IMR-90 (cell line): ENCODE data around the gene PTCH2. TPM values are rescaled to one million over a fixed set of nuclear protein-coding genes. Genes with fewer than 3 reads are reported as not detected.

Experiments used
- ATAC-seq: fragments of 200-7000 bp; cut with Tn5 transposase; 2 replicates; pipeline ENCODE4 v1.9.1; 2020; ENCODE audit warnings: low read depth, mild to moderate bottlenecking, moderate library complexity
- BruUV-seq: library from RNA; stranded (reverse); fragments of 400-500 nt; replicated peaks from 2 replicates; lab custom pipeline; 2021; lab: Mats Ljungman, UMichigan
- CTCF ChIA-PET: fragments of 300-600 bp; formaldehyde crosslinking; extraction: SDS; loops from one replicate; lab custom pipeline; 2021; ENCODE audit warnings: antibody characterized with exemption; lab: Yijun Ruan, JAX
- POLR2A ChIA-PET: fragments of 300-600 bp; sonication (Branson Sonifier 250); formaldehyde crosslinking; loops from one replicate; lab custom pipeline; 2022; ENCODE audit warnings: antibody characterized with exemption; ENCODE audit not compliant: unreplicated experiment; lab: Charles Lee
- DNase-seq: peaks from one replicate; pipeline ENCODE4 v3.0.0; 2013
- H2AFZ ChIP-seq: replicated peaks from 2 replicates; pipeline ENCODE3; 2013; ENCODE audit warnings: low read length, mild to moderate bottlenecking; ENCODE audit not compliant: poor library complexity
- H2AK5ac ChIP-seq: 2 replicates; pipeline ENCODE4 v1.6.1; 2013; ENCODE audit warnings: low read depth, low read length, inconsistent platforms
- H2AK9ac ChIP-seq: replicated peaks from 2 replicates; pipeline ENCODE3; 2013; ENCODE audit warnings: mild to moderate bottlenecking, low read depth, low read length, moderate library complexity; ENCODE audit not compliant: poor library complexity
- H2BK120ac ChIP-seq: 2 replicates; pipeline ENCODE4 v1.6.1; 2013; ENCODE audit warnings: low read depth, low read length, inconsistent platforms
- H2BK15ac ChIP-seq: 3 replicates; pipeline ENCODE4 v1.6.1; 2013; ENCODE audit warnings: low read depth, low read length, inconsistent platforms
- H2BK20ac ChIP-seq: 2 replicates; pipeline ENCODE4 v1.6.1; 2013; ENCODE audit warnings: low read depth, mild to moderate bottlenecking, inconsistent platforms, low read length, moderate library complexity
- H2BK5ac ChIP-seq: 2 replicates; pipeline ENCODE4 v1.6.1; 2013; ENCODE audit warnings: mild to moderate bottlenecking, low read depth, low read length, inconsistent platforms; ENCODE audit not compliant: poor library complexity, severe bottlenecking
- H3K14ac ChIP-seq: replicated peaks from 2 replicates; pipeline ENCODE4 v1.6.1; 2013; ENCODE audit warnings: low read depth, low read length, inconsistent platforms
- H3K18ac ChIP-seq: 2 replicates; pipeline ENCODE4 v1.6.1; 2013; ENCODE audit warnings: low read depth, low read length, control low read depth
- H3K23ac ChIP-seq: 2 replicates; pipeline ENCODE4 v1.6.1; 2013; ENCODE audit warnings: low read depth, low read length, inconsistent platforms
- H3K27ac ChIP-seq: 2 replicates; pipeline ENCODE4 v1.5.1; 2013; ENCODE audit warnings: mild to moderate bottlenecking, control low read depth, low read length; ENCODE audit not compliant: insufficient read depth
- H3K27me3 ChIP-seq: 2 replicates; pipeline ENCODE4 v1.6.1; 2013; ENCODE audit warnings: low read length; ENCODE audit not compliant: control insufficient read depth, insufficient read depth
- H3K36me3 ChIP-seq: 2 replicates; pipeline ENCODE4 v1.6.1; 2013; ENCODE audit warnings: low read length, mixed read lengths; ENCODE audit not compliant: control insufficient read depth, insufficient read depth
- H3K4ac ChIP-seq: 2 replicates; pipeline ENCODE4 v1.6.1; 2013; ENCODE audit warnings: low read depth, low read length, inconsistent platforms
- H3K4me1 ChIP-seq: 2 replicates; pipeline ENCODE4 v1.6.1; 2013; ENCODE audit warnings: low read length, mixed read lengths; ENCODE audit not compliant: control insufficient read depth, insufficient read depth
- H3K4me2 ChIP-seq: 2 replicates; pipeline ENCODE4 v1.6.1; 2013; ENCODE audit warnings: low read depth, mild to moderate bottlenecking, control low read depth, low read length, moderate library complexity
- H3K4me3 ChIP-seq: 2 replicates; pipeline ENCODE4 v1.5.1; 2013; ENCODE audit warnings: low read depth, mild to moderate bottlenecking, control low read depth, low read length, moderate library complexity; ENCODE audit not compliant: insufficient read depth
- H3K56ac ChIP-seq: 2 replicates; pipeline ENCODE4 v1.6.1; 2013; ENCODE audit warnings: low read length, inconsistent platforms; ENCODE audit not compliant: insufficient read depth; ENCODE audit errors: extremely low read depth
- H3K79me1 ChIP-seq, 2 experiments: 2 replicates each; pipeline ENCODE4 v1.6.1; 2013; ENCODE audit warnings: low read length in 2 of 2, inconsistent platforms in 1 of 2, low read depth in 1 of 2
- H3K9ac ChIP-seq: 2 replicates; pipeline ENCODE4 v1.6.1; 2013; ENCODE audit warnings: low read depth, low read length, control low read depth
- H3K9me1 ChIP-seq: 2 replicates; pipeline ENCODE4 v1.6.1; 2013; ENCODE audit warnings: low read length, inconsistent platforms; ENCODE audit not compliant: insufficient read depth
- H3K9me3 ChIP-seq: 2 replicates; pipeline ENCODE4 v1.6.1; 2013; ENCODE audit warnings: low read length; ENCODE audit not compliant: control insufficient read depth, insufficient read depth
- H4K20me1 ChIP-seq: 2 replicates; pipeline ENCODE4 v1.6.1; 2013; ENCODE audit warnings: low read length, inconsistent platforms; ENCODE audit not compliant: insufficient read depth
- H4K5ac ChIP-seq: 2 replicates; pipeline ENCODE4 v1.6.1; 2013; ENCODE audit warnings: mild to moderate bottlenecking, low read depth, low read length, control low read depth
- H4K8ac ChIP-seq, 2 experiments: 2 replicates each; pipeline ENCODE4 v1.6.1; 2013; ENCODE audit warnings: low read depth in 2 of 2, low read length in 2 of 2, control low read depth in 1 of 2, inconsistent platforms in 1 of 2
- H4K91ac ChIP-seq: 2 replicates; pipeline ENCODE4 v1.6.1; 2013; ENCODE audit warnings: low read depth, low read length, inconsistent platforms; ENCODE audit not compliant: insufficient read depth
- BHLHE40 ChIP-seq: fragments of 150-350 bp; IDR thresholded peaks from 2 replicates; pipeline ENCODE4 v1.6.1; 2016; ENCODE audit warnings: mild to moderate bottlenecking, low read depth, low read length
- CHD1 ChIP-seq: IDR thresholded peaks from 2 replicates; pipeline ENCODE4 v1.6.1; 2012; ENCODE audit warnings: low read depth, low read length, improper control_type of control experiment
- NFE2L2 ChIP-seq: fragments of 150-350 bp; IDR thresholded peaks from 2 replicates; pipeline ENCODE4 v1.6.1; 2016; ENCODE audit warnings: low read depth, mild to moderate bottlenecking, low read length
- POLR2A ChIP-seq: IDR thresholded peaks from 2 replicates; pipeline ENCODE4 v1.6.1; 2012; ENCODE audit warnings: mild to moderate bottlenecking, low read depth, low read length
- RCOR1 ChIP-seq: IDR thresholded peaks from 2 replicates; pipeline ENCODE4 v1.6.1; 2012; ENCODE audit warnings: mild to moderate bottlenecking, low read length, improper control_type of control experiment; ENCODE audit not compliant: insufficient replicate concordance
- WGBS, 2 experiments: methylation state at CpG; one replicate each; pipeline versions ENCODE4 v1.1.5 to v1.1.7; 2013; ENCODE audit warnings: missing lambda C conversion rate in 2 of 2; ENCODE audit not compliant: insufficient read length in 1 of 2; ENCODE audit errors: extremely low coverage in 2 of 2; 5-methylcytosine and 5-hydroxymethylcytosine counted together
- dilution Hi-C: fragments of 300-500 bp; cut with HindIII; formaldehyde crosslinking; loops from one replicate; pipeline ENCODE4 v1.14.3; 2018; ENCODE audit warnings: low sequenced_read_pairs; ENCODE audit not compliant: unreplicated experiment
- in situ Hi-C: fragments of 300-500 bp; cut with MboI; formaldehyde crosslinking; loops from 3 replicates; pipeline ENCODE4 v1.14.3; 2019; ENCODE audit warnings: low sequenced_read_pairs, inconsistent platforms, mixed read lengths
- intact Hi-C: fragments of 100-400 bp; cut with micrococcal nuclease; formaldehyde crosslinking; loops from 2 replicates; pipeline ENCODE4 v1.10.0; 2022
- polyA plus RNA-seq, 3 experiments: library from polyadenylated mRNA; depleted of rRNA; stranded (reverse); fragments of >200 nt; gene quantifications; 2 replicates each; pipeline ENCODE4 v1.2.3, GENCODE V29; 2012; ENCODE audit warnings: low replicate concordance in 1 of 3
- total RNA-seq: library from RNA; depleted of rRNA; stranded (reverse); fragments of >200 nt; gene quantifications from 2 replicates; pipeline ENCODE4 v1.2.3, GENCODE V29; 2012

PTCH2 gene
- total and polyA plus RNA-seq, 2 of the 4 experiments (the other 2 are of a cell fraction), result under 0.01 to 0.56 TPM

GRCh38 chr1:44775930-44776729 lies 66.9 kb downstream of the PTCH2 start:
- in situ Hi-C loops (no loop called here), intact Hi-C loops (loop anchor here (2.0 kb wide), 2 partner anchors 37 to 45 kb away; partner anchors contain the start of genes KIF2C and RNU5D-1), dilution Hi-C loops (no loop called here)
- H4K91ac ChIP-seq, result peak overlapping the region; percentile 80
- no peak overlapping the region for H2BK20ac ChIP-seq
- peak overlapping the region; percentile 92 for H3K4ac ChIP-seq
- H2AK9ac ChIP-seq, result peak overlapping the region; percentile 99
- peak overlapping the region; percentile 93 for H3K14ac ChIP-seq
- H3K27me3 ChIP-seq, result no peaks in the 10 kb centered on the region
- peak overlapping the region; percentile 75 for H2BK5ac ChIP-seq
- peak overlapping the region; percentile 98 for H3K9ac ChIP-seq
- ChIA-PET CTCF (interaction anchor here (0.8 to 1.2 kb wide), 2 partner anchors 24 to 237 kb away, joined by 3 read pairs; partner anchors contain the start of gene PLK3), POLR2A (interaction anchor here (0.5 to 0.9 kb wide), 4 partner anchors 8 to 745 kb away, joined by 3 to 5 read pairs (median 4); partner anchors contain the start of gene PLK3)
- H3K4me3 ChIP-seq, result peak overlapping the region; percentile 78
- no peaks in the 10 kb centered on the region for H3K9me3 ChIP-seq
- H3K23ac ChIP-seq, result peak overlapping the region; percentile 89
- H3K36me3 ChIP-seq, result peaks cover 42% of the 10 kb centered on the region
- peak overlapping the region; percentile 9 for H4K5ac ChIP-seq
- BruUV-seq, result no TSS peak
- 0 out of 2 replicates have a peak overlapping the region, but pooled peaks have one; percentile 9 for H3K18ac ChIP-seq
- H3K4me1 ChIP-seq, result peaks cover 12% of the 10 kb centered on the region
- H2BK120ac ChIP-seq, result no peak overlapping the region
- peak overlapping the region; percentile 95 for H2AK5ac ChIP-seq
- H3K56ac ChIP-seq, result peak overlapping the region; percentile 69
- DNase-seq (no peak), ATAC-seq (peak; percentile 10)
- peak overlapping the region; percentile 96 for H2AFZ ChIP-seq
- H3K4me2 ChIP-seq, result peak overlapping the region; percentile 98
- TF ChIP-seq NFE2L2 (no peak), POLR2A (0 out of 2 replicates have a peak, but pooled peaks have one; percentile 18), BHLHE40 (no peak), RCOR1 (no peak), CHD1 (no peak)
- H4K20me1 ChIP-seq, result peaks cover 49% of the 10 kb centered on the region
- peak overlapping the region; percentile 80 for H3K27ac ChIP-seq
- WGBS, 2 experiments, result 3% methylated on average over 14 of the region's 36 CpGs; no CpG with 5 or more reads in 1 of the 2 experiments
- peaks cover 19% of the 10 kb centered on the region for H3K9me1 ChIP-seq
- H3K79me1 ChIP-seq, result peaks cover 17 to 62% of the 10 kb centered on the region in 2 experiments
- H4K8ac ChIP-seq, result peak overlapping the region; percentile 48 to 50; a peak in 3 of 4 replicates
- no peak overlapping the region for H2BK15ac ChIP-seq
